ENCODE data around the gene TMEM92.

The TMEM92 gene

DNA sequence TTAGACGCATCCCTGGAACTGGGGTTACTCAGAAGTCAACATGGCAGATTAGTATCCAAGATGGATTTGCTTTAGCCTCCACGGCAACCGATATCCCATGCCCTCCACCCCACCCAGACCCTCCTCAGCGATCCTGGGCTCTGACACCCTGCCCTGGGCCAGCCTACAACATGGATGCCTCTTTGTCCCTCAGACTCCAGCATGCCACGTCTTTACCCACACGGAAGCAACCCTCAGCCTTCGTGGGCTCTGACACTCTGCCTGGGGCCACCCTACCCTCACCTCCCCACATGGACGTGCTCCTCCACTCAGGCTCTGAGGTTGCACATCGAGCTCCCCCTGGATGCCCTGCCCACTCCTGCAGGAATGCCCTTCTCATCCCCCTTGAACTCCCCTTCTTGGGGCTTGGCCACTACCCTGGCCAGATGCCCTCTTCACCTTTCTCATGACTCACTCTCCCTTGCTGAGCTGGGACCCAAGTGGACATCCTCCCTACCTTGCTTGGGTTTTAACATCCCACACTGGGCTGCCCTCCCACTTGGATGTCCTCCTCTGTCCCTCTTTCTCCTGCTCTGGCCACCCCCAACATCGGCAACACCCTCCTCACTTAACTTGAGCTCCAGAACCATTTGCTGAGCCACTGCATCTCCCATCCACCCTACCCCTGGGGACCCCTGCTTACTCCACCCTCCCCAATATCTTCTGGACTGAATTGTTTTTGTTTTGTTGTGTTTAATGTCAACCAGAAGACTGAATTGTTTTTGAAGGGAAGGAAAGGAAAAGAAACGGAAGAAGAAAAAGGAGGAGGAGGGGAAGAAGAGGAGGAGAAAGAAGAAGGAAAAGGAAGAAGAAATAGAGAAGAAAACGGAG, 18.3 kb upstream of the TMEM92 start:
- H3K27ac ChIP-seq (ENCODE audit: low read depth, low read length), result no peak overlapping the region
- no peak overlapping the region for H3K9ac ChIP-seq (ENCODE audit: low read length)
- peaks cover 23% of the 10 kb centered on the region; the same call in 1 of the 2 replicates for H3K4me1 ChIP-seq (ENCODE audit: control insufficient read depth, insufficient read depth, low read length)
- H3K4me3 ChIP-seq (ENCODE audit: low read depth, low read length), result no peak overlapping the region
- H3K36me3 ChIP-seq (ENCODE audit: control insufficient read depth, insufficient read depth, low read length), result no peaks in the 10 kb centered on the region
- H3K9me3 ChIP-seq (ENCODE audit: control insufficient read depth, insufficient read depth, low read depth, low read length), result no peaks in the 10 kb centered on the region
- no peaks in the 10 kb centered on the region for H3K27me3 ChIP-seq (ENCODE audit: control insufficient read depth, insufficient read depth, low read length)

GRCh38 chr17:50256826-50257618, 17.2 kb upstream of the TMEM92 start:
- H3K4me3 ChIP-seq (ENCODE audit: low read depth, low read length), result no peak overlapping the region
- H3K4me1 ChIP-seq (ENCODE audit: control insufficient read depth, insufficient read depth, low read length), result peaks cover 23% of the 10 kb centered on the region; the same call in 1 of the 2 replicates
- H3K9ac ChIP-seq (ENCODE audit: low read length), result no peak overlapping the region
- no peak overlapping the region for H3K27ac ChIP-seq (ENCODE audit: low read depth, low read length)
- no peaks in the 10 kb centered on the region for H3K9me3 ChIP-seq (ENCODE audit: control insufficient read depth, insufficient read depth, low read depth, low read length)
- no peaks in the 10 kb centered on the region for H3K27me3 ChIP-seq (ENCODE audit: control insufficient read depth, insufficient read depth, low read length)
- H3K36me3 ChIP-seq (ENCODE audit: control insufficient read depth, insufficient read depth, low read length), result no peaks in the 10 kb centered on the region

DNA sequence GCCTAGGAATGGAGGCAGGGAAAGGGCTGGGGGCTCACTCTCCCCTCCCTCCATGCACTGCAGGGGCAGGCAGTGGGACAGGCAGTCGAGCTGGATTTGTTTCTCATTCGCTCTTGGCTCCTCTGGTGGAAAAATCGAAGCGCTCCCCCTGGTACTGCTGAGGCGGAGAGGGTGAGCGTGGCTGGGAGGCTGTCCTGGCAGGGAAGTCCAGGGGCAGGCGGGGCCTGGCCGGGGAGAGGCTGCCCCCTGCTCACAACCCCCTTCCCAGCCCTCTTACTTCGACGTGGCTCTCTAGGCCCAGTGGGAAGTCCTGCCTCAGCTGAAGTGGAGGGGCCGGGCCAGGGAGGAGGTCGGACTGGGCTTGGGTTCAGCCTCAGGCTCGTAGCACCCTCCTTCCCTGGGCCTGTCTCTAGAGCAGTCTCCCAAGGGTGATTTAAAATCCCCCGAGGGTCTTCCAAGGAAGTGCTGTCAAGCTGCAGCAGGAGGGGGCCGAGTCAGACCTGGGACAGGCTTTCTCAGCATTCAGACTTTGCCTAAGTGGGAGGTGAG, 16.5 kb upstream of the TMEM92 start:
- H3K4me1 ChIP-seq (ENCODE audit: control insufficient read depth, insufficient read depth, low read length), result peaks cover 23% of the 10 kb centered on the region; the same call in 1 of the 2 replicates
- no peaks in the 10 kb centered on the region for H3K9me3 ChIP-seq (ENCODE audit: control insufficient read depth, insufficient read depth, low read depth, low read length)
- H3K36me3 ChIP-seq (ENCODE audit: control insufficient read depth, insufficient read depth, low read length), result no peaks in the 10 kb centered on the region
- H3K4me3 ChIP-seq (ENCODE audit: low read depth, low read length), result no peak overlapping the region
- H3K27me3 ChIP-seq (ENCODE audit: control insufficient read depth, insufficient read depth, low read length), result no peaks in the 10 kb centered on the region
- H3K27ac ChIP-seq (ENCODE audit: low read depth, low read length), result no peak overlapping the region
- H3K9ac ChIP-seq (ENCODE audit: low read length), result no peak overlapping the region

DNA sequence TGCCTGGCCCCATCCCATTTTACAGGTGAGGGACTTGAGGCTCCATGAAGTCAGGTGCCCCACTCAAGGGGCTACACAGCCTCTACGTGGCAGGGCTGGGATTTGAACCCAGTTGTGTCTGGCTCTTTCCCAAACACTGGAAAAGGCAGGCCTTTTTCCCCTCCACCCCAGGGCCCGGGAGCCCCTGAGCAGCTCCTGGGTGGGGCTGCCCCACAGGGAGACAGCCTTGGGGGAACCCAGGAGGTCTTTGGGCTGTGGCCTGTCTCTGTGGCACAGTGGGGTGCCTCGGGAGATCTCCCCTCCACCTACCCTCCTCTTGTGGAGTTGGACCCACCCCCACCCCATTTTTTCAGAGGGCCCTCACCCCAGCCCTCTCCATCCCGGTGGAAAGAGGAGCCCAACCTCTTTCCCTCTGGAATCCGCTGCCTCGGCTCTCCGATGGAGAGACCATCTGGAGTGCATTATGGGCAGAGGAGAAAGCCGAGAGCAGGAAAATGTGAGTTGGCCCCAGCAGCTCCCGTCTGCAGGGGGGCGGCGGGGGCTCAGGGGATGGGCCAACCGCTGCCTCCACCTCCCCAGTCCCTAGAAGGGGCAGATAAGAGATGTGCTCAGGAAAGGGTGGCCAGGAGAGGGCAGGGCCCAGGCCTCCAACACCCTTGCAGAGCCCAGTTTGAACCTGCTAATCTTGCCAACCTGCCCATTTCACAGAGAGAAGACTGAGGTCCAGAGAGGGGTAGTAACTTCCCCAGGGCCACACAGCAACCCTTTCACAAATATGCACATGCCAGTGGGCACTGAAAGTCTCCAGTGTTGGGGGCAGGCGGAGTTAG, 15.4 kb upstream of the TMEM92 start:
- H3K9me3 ChIP-seq (ENCODE audit: control insufficient read depth, insufficient read depth, low read depth, low read length), result no peaks in the 10 kb centered on the region
- no peaks in the 10 kb centered on the region for H3K27me3 ChIP-seq (ENCODE audit: control insufficient read depth, insufficient read depth, low read length)
- no peak overlapping the region for H3K4me3 ChIP-seq (ENCODE audit: low read depth, low read length)
- no peaks in the 10 kb centered on the region for H3K36me3 ChIP-seq (ENCODE audit: control insufficient read depth, insufficient read depth, low read length)
- peaks cover 30% of the 10 kb centered on the region for H3K4me1 ChIP-seq (ENCODE audit: control insufficient read depth, insufficient read depth, low read length)
- no peak overlapping the region for H3K27ac ChIP-seq (ENCODE audit: low read depth, low read length)
- H3K9ac ChIP-seq (ENCODE audit: low read length), result no peak overlapping the region

DNA sequence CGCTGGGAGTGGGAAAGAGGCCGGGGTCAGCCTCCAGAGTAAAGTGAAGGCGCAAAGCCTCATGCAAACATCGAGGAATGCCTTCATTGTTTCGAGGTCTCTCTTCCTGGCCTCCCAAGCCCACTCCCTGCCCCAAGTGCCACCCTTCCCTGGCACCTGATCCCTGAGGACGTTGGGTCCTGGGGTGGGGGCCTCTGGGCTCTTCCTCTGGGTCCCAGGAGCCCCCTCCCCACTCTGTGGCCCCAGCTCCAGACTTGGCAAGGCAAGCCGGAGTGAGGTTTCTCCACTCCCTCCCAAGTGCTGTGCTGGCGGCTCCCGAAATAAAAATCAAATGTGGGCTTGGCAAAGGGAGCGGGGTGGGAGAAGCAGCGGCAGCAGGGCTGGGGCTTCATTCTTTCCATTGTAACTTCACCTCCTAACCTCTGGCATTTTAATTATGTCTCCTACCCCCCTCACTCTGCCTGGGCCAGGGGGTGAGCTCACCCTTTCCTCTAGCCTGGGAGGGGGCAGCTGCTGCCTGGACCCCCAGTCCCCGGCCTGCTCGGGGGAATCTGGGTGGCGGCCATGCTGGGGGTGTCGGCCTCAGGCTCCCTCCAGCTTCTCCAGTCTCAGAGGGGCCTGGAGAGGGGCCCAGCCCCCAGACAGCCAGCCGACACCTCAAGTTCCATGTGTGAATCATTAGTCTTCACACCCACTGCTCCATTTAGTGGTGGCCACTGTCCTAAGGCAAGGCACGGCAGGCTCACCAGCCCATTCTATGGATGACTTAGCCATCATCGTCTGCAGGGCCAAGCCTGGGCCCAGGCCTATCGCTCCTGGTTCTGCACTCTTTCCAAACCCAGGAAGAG, 14.6 kb upstream of the TMEM92 start:
- H3K4me1 ChIP-seq (ENCODE audit: control insufficient read depth, insufficient read depth, low read length), result peaks cover 38% of the 10 kb centered on the region
- no peaks in the 10 kb centered on the region for H3K36me3 ChIP-seq (ENCODE audit: control insufficient read depth, insufficient read depth, low read length)
- no peak overlapping the region for H3K4me3 ChIP-seq (ENCODE audit: low read depth, low read length)
- H3K27me3 ChIP-seq (ENCODE audit: control insufficient read depth, insufficient read depth, low read length), result peaks cover 1% of the 10 kb centered on the region; the same call in 1 of the 2 replicates
- no peaks in the 10 kb centered on the region for H3K9me3 ChIP-seq (ENCODE audit: control insufficient read depth, insufficient read depth, low read depth, low read length)
- no peak overlapping the region for H3K27ac ChIP-seq (ENCODE audit: low read depth, low read length)
- no peak overlapping the region for H3K9ac ChIP-seq (ENCODE audit: low read length)

GRCh38 chr17:50260501-50260911, 13.8 kb upstream of the TMEM92 start:
- Histone ChIP-seq H3K36me3 (ENCODE audit: control insufficient read depth, insufficient read depth, low read length) (no peaks in the 10 kb centered on the region), H3K27me3 (ENCODE audit: control insufficient read depth, insufficient read depth, low read length) (peaks cover 4% of the 10 kb centered on the region; the same call in 1 of the 2 replicates), H3K9me3 (ENCODE audit: control insufficient read depth, insufficient read depth, low read depth, low read length) (no peaks in the 10 kb centered on the region), H3K27ac (ENCODE audit: low read depth, low read length) (no peak overlapping the region), H3K9ac (ENCODE audit: low read length) (no peak overlapping the region), H3K4me1 (ENCODE audit: control insufficient read depth, insufficient read depth, low read length) (peaks cover 43% of the 10 kb centered on the region), H3K4me3 (ENCODE audit: low read depth, low read length) (no peak overlapping the region)

- Histone ChIP-seq H3K4me1 (ENCODE audit: control insufficient read depth, insufficient read depth, low read length) (peaks cover 50% of the 10 kb centered on the region), H3K27me3 (ENCODE audit: control insufficient read depth, insufficient read depth, low read length) (peaks cover 4% of the 10 kb centered on the region; the same call in 1 of the 2 replicates), H3K9me3 (ENCODE audit: control insufficient read depth, insufficient read depth, low read depth, low read length) (no peaks in the 10 kb centered on the region), H3K4me3 (ENCODE audit: low read depth, low read length) (no peak overlapping the region), H3K9ac (ENCODE audit: low read length) (no peak overlapping the region), H3K27ac (ENCODE audit: low read depth, low read length) (no peak overlapping the region), H3K36me3 (ENCODE audit: control insufficient read depth, insufficient read depth, low read length) (no peaks in the 10 kb centered on the region)
These were observed 13.0 kb upstream of the TMEM92 start for GRCh38 chr17:50261051-50261915.

DNA sequence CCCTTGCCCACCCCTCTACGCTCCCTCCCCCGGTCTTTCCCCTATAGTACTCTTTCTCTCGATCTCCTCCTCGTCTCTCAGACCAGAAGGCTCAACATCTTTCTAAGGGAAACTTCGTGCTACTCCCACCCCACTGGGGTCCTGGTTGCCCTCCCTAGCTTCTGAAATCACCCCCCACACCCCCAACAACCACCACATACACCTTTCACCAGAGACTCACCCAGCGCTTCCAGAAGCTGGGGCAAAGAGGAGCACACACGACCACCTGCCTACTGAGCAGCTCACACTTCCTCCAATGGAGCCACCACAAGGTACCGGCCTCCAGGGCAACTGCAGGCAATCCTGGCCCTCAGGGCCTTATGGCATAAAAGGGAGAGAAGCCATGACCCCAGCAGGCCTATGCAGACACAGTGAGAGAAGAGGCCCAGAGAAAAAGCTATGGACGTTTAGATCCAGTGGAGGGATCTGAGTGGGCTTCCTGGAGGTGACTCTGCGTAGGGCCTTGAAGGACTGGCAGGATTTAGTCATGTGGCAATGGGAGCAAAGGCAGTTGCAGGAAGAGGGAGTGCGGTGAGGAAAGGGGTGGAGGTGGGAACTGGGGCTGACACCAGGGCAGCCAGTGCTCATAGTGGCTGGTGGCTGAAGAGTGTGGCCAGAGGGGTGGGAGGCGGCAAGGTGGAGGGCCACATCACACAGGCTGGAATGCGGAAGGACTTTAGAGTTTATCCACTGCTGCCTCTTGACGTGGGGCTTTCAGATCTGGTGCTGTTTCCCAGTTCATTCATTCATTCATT, 12.1 kb upstream of the TMEM92 start:
- no peak overlapping the region for H3K9ac ChIP-seq (ENCODE audit: low read length)
- no peaks in the 10 kb centered on the region for H3K9me3 ChIP-seq (ENCODE audit: control insufficient read depth, insufficient read depth, low read depth, low read length)
- H3K27me3 ChIP-seq (ENCODE audit: control insufficient read depth, insufficient read depth, low read length), result peaks cover 4% of the 10 kb centered on the region; the same call in 1 of the 2 replicates
- H3K36me3 ChIP-seq (ENCODE audit: control insufficient read depth, insufficient read depth, low read length), result no peaks in the 10 kb centered on the region
- H3K4me3 ChIP-seq (ENCODE audit: low read depth, low read length), result no peak overlapping the region
- H3K27ac ChIP-seq (ENCODE audit: low read depth, low read length), result no peak overlapping the region
- H3K4me1 ChIP-seq (ENCODE audit: control insufficient read depth, insufficient read depth, low read length), result peaks cover 54% of the 10 kb centered on the region

Data from HUES6 (cell line).